GM18519 (cell line): Measurements from ENCODE around the gene ZNF69.
"Not testable (repeated sequence)": the region's sequence is repeated elsewhere in the genome, so short reads cannot be mapped to it uniquely, and the experiment has no call there.

ENCODE experiments used
- ATAC-seq: cut with Tn5 transposase; IDR thresholded peaks from one replicate; pipeline ENCODE4 v1.9.1; 2021; ENCODE audit warnings: mild to moderate bottlenecking, moderate library complexity; ENCODE audit not compliant: unreplicated experiment, low FRiP score

ZNF69 gene

DNA sequence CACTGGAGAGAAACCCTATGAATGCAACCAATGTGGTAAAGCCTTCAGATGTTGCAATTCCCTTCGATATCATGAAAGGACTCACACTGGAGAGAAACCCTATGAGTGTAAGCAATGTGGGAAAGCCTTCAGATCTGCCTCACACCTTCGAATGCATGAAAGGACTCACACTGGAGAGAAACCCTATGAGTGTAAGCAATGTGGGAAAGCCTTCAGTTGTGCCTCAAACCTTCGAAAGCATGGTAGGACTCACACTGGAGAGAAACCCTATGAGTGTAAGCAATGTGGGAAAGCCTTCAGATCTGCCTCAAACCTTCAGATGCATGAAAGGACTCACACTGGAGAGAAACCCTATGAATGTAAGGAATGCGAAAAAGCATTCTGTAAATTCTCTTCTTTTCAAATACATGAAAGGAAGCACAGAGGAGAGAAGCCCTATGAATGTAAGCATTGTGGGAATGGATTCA is 62.1 kb downstream of the ZNF69 start:
- not testable (repeated sequence) for ATAC-seq

DNA sequence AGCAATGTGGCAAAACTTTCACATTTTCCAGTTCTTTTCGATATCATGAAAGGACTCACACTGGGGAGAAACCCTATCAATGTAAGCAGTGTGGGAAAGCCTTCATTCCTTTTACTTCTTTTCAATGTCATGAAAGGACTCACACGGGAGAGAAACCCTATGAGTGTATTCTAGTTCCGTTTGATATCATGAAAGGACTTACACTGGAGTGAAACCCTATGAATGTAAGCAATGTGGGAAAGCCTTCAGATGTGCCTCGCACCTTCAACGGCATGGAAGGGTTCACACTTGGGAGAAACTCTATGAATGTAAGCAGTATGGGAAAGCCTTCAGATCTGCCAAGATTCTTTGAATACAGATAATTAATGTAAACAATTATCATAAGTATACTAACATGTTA is 62.7 kb downstream of the ZNF69 start:
- no peak for ATAC-seq
